AG09309 (cell line): ENCODE data around the gene IP6K1.

Experiments used
- DNase-seq: peaks from one replicate; pipeline ENCODE4 v3.0.0-alpha.2; 2010; ENCODE audit warnings: low read depth
- H3K4me3 ChIP-seq: 2 replicates; pipeline ENCODE4 v1.5.1; 2011; ENCODE audit warnings: mild to moderate bottlenecking, low read depth, low read length, moderate library complexity; ENCODE audit not compliant: control insufficient read depth
- TF ChIP-seq, protein P1 (sequence below): IDR thresholded peaks from 2 replicates; pipeline ENCODE4 v1.5.1; 2011; ENCODE audit warnings: mild to moderate bottlenecking, low read depth, low read length, inconsistent platforms; ENCODE audit not compliant: insufficient read depth, control insufficient read depth; ENCODE audit errors: missing control alignments

IP6K1 gene

DNA sequence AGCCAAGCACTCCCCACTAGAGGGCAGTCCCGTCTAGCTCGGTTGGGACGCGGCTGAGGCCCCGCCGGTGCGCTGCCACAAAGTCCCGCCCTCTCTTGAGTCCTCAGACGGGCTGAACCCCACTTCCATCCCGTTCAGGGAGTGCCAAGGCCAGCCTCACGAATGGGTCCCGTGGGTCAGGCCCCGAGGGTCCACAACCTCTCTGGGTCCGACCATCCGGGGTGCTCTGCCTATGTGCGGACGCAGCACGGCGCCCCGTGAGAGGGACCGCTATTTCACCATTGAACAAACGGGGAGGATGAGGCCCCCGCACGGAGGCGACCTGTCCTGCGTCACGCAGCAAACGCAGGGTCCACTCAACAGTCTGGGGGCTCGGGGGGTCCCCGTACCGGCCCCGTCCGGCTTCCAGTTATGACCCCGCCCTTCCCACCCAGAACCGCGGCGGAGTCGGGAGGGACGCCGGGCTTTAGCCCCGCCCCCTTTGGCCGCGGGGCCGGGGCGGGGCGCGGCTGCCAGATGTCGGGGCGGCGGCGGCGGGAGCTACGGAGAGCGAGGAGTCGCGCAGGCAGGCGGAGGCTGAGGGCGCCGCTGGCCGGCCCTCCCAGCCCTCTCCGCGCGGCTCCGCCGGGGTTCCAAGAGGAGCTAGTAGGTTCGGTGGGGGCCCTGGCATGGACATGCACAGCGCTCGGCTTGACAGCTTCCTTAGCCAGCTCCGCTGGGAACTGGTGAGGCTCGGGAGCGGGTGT lies 16.6 kb upstream of the IP6K1 start, which contains the start of gene INKA1:
Gene INKA1 (plus strand): TSS at position 543 of the 746 bp plus-strand sequence. CDS start 132 bp downstream, at position 675.
- no peak for DNase-seq
- H3K4me3 ChIP-seq: peak within 1 kb of the TSS; percentile 96
- TF ChIP-seq, protein P1, sequence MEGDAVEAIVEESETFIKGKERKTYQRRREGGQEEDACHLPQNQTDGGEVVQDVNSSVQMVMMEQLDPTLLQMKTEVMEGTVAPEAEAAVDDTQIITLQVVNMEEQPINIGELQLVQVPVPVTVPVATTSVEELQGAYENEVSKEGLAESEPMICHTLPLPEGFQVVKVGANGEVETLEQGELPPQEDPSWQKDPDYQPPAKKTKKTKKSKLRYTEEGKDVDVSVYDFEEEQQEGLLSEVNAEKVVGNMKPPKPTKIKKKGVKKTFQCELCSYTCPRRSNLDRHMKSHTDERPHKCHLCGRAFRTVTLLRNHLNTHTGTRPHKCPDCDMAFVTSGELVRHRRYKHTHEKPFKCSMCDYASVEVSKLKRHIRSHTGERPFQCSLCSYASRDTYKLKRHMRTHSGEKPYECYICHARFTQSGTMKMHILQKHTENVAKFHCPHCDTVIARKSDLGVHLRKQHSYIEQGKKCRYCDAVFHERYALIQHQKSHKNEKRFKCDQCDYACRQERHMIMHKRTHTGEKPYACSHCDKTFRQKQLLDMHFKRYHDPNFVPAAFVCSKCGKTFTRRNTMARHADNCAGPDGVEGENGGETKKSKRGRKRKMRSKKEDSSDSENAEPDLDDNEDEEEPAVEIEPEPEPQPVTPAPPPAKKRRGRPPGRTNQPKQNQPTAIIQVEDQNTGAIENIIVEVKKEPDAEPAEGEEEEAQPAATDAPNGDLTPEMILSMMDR: peak; percentile 94

DNA sequence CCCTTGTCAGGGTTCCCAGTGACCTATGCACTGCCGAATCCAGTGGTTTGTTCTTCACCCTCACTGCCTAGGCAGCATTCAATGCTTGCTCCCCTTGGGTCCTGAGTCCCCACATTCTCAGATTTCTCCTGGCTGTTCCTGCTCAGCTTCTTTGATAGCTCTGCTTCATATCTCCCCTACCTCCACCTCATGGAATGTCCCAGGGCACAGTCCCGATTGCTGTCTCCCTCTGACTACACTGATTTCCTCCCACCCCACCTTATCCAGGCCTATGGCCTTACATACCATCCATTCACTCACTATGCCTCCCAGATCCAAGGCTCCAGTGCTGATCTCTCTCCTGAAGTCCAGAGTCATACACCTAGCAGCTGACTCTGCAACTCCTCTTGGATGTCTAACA lies 14.8 kb upstream of the IP6K1 start:
- TF ChIP-seq, protein P1: no peak
- DNase-seq: no peak
- no peak overlapping the region for H3K4me3 ChIP-seq

DNA sequence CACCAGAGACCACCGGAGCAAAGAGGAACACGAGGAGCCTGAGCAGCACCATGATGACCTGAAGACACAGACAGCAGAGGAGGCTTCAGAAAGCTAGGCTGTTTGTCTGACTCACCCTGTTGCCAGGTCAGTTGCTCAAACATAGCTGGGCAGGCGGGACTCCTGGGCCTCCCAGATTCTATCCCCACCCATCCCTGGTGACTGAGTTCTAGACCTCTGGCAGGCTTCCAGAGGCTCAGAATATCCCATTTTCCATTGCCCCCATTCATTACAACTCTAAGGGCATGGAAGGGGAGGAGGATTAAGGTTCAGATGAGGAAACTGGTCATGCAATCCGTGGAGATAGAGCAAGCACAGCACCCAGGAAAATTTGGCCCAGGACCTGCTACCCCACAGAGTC lies 13.4 kb upstream of the IP6K1 start, which contains the start of gene CDHR4:
Gene CDHR4 (minus strand): TSS at position 113 of the 400 bp plus-strand sequence. CDS start 61 bp downstream, at position 52.
- TF ChIP-seq, protein P1: no peak
- H3K4me3 ChIP-seq: no peak within 1 kb of the TSS
- peak; percentile 48 for DNase-seq

DNA sequence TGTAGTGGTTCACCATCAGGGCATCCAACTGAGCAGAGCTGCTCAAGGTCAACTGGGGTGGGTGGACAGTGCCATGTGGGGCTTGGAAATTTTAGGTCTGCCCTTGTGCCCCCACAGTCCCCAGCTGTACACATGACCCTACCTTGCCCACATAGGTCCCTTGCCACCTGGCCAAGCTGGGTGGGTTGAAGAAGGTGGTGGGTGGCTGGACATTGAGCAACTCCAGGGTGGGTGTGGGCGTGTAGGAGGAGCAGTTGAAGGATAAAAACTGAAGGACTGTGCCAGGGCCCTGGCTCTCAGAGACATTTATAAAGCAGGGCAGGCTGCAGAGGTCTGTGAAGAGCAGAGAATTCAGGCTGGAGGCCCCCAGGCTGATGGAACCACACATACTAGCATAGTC lies 12.8 kb upstream of the IP6K1 start:
- no peak overlapping the region for H3K4me3 ChIP-seq
- no peak for DNase-seq
- TF ChIP-seq, protein P1: no peak

DNA sequence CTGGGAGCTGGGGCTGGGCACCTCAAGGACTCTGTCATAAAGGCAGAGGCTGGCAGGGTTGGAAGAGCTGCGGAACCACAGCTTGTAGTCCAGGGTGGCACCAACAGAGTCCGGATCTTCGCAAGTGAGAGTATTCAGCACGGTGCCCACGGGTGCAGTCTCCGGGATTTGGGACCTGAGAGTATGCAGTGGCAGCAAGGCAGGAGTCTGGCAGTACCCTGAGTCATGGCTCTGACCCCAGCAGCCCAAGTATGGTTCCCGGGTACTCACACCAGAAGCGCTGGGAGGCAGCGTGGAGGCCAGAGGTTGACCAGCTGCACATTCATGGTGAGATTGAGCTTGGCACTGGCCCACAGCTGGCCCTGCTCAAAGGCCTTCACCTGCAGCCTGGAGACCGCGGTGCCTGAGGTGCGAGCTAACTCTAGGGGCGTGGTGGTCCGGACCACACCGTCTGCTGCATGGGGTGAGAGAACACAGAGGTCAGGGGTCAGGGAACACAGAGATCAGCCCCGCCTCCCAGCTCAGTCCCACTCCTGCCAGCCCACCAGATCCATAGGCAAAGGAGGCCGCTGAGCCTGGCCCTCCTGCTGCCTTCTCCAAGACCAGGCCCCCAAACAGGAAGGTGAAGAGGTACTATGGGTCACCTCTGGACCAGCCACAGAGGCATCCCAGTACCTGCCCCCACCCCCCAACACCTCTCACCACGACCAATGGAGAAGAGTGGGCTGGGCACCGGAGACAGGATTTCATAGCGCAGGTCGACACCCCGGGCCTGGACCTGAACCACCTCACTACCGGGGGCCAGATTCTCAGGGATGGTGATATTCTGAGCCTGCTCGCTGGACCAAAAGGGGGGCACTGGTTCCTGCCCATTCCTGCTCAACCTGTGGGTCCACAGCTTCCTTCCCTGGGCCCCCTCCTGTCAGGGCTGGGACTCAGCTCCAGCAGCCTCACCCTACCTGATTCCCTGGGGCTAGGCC lies 8.9 kb upstream of the IP6K1 start:
- H3K4me3 ChIP-seq: no peak overlapping the region
- TF ChIP-seq, protein P1: no peak
- no peak for DNase-seq

DNA sequence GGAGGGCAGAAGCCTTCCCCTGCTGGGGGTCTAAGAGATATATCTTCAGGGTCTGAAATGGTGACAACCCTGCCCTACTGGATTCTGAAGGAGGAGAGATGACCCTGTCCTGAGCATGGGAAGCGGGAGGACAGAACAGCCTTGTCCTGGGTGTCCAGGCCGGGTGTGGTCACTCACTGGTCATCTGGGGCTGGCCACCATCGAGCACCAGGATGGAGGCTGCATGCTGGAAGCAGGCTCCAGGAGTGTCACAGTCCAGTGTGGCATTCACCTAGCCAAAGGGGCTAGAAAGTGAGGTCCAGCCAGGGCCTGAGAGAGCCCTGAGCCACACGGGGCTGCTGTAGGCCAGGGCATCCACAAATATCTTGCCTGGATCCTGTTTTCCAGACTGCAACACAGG lies 8.1 kb upstream of the IP6K1 start:
- TF ChIP-seq, protein P1: no peak
- no peak for DNase-seq
- no peak overlapping the region for H3K4me3 ChIP-seq
